C4-2B (cell line): ENCODE data around the gene NDUFB5.

ENCODE experiments used
- CTCF ChIP-seq: fragments of 450-650 bp; conservative IDR thresholded peaks from 2 replicates; pipeline ENCODE4 v1.5.1; 2017; ENCODE audit warnings: mild to moderate bottlenecking
- ZFX ChIP-seq: fragments of 450-650 bp; IDR thresholded peaks from 2 replicates; pipeline ENCODE4 v1.6.1; 2017

- no peak for TF ChIP-seq CTCF
- TF ChIP-seq ZFX, result no peak
Measured at GRCh38 chr3:179610066-179610465, 5.5 kb downstream of the NDUFB5 start.
